SU-DHL-6 (cell line): Measurements from ENCODE around the gene MBP.

ENCODE experiments used
- H2AFZ ChIP-seq: fragments of 200-600 bp; sonication (generic); 2 replicates; pipeline ENCODE4 v1.6.1; 2014; ENCODE audit warnings: low read depth, mild to moderate bottlenecking, moderate library complexity, mixed read lengths, antibody characterized with exemption, low read length; ENCODE audit not compliant: severe bottlenecking
- H3F3A ChIP-seq: fragments of 200-600 bp; shearing (Covaris generic); 2 replicates; pipeline ENCODE4 v1.6.0; 2016; ENCODE audit warnings: antibody characterized with exemption, mild to moderate bottlenecking; ENCODE audit not compliant: insufficient read depth
- H3K27ac ChIP-seq: fragments of 200-600 bp; sonication (generic); 2 replicates; pipeline ENCODE4 v1.5.1; 2016; ENCODE audit warnings: low read depth, mild to moderate bottlenecking, low read length, moderate library complexity, mixed read lengths
- H3K27me3 ChIP-seq: fragments of 200-600 bp; sonication (generic), shearing (Covaris generic); 2 replicates; pipeline ENCODE4 v1.6.0; 2014; ENCODE audit warnings: mild to moderate bottlenecking, low read length
- H3K36me3 ChIP-seq: fragments of 200-600 bp; sonication (generic); 2 replicates; pipeline ENCODE4 v1.6.1; 2014; ENCODE audit warnings: mild to moderate bottlenecking, low read length, mixed read lengths
- H3K4me2 ChIP-seq: fragments of 300-600, 200-600 bp; shearing (Covaris generic), sonication (generic); 2 replicates; pipeline ENCODE4 v1.6.0; 2014; ENCODE audit warnings: low read length, low read depth, mild to moderate bottlenecking; ENCODE audit not compliant: poor library complexity, severe bottlenecking
- H3K4me3 ChIP-seq: fragments of 200-600 bp; sonication (generic); 2 replicates; pipeline ENCODE4 v1.5.1; 2014; ENCODE audit warnings: antibody characterized with exemption, low read length, mild to moderate bottlenecking, mixed read lengths; ENCODE audit not compliant: insufficient read depth, poor library complexity, severe bottlenecking
- H3K79me2 ChIP-seq: fragments of 200-600 bp; sonication (generic); 2 replicates; pipeline ENCODE4 v1.6.1; 2014; ENCODE audit warnings: mild to moderate bottlenecking, low read length, moderate library complexity; ENCODE audit not compliant: insufficient read depth
- H3K9ac ChIP-seq: fragments of 200-600 bp; sonication (generic); 2 replicates; pipeline ENCODE4 v1.7.0; 2014; ENCODE audit warnings: mild to moderate bottlenecking, low read length
- H3K9me2 ChIP-seq: fragments of 200-600 bp; sonication (generic); replicated peaks from 2 replicates; pipeline ENCODE4 v1.6.1; 2014; ENCODE audit warnings: low read length; ENCODE audit not compliant: insufficient read depth
- H3K9me3 ChIP-seq: fragments of 200-600 bp; sonication (generic); 2 replicates; pipeline ENCODE4 v1.6.1; 2014; ENCODE audit warnings: low read length, mixed read lengths; ENCODE audit not compliant: insufficient read depth
- H4K20me1 ChIP-seq: fragments of 200-600 bp; sonication (generic); 2 replicates; pipeline ENCODE4 v1.6.1; 2014; ENCODE audit warnings: low read depth, mild to moderate bottlenecking, antibody characterized with exemption, low read length, moderate library complexity, mixed read lengths
- CTCF ChIP-seq: fragments of 200-600 bp; sonication (generic); IDR thresholded peaks from one replicate; pipeline ENCODE4 v1.5.1; 2017; ENCODE audit warnings: antibody characterized with exemption, mild to moderate bottlenecking, low read length, moderate library complexity; ENCODE audit not compliant: insufficient read depth, poor library complexity, severe bottlenecking
- EZH2phosphoT487 ChIP-seq: fragments of 200-600 bp; sonication (generic), shearing (Covaris generic); conservative IDR thresholded peaks from 2 replicates; pipeline ENCODE4 v1.6.1; 2018; ENCODE audit warnings: mild to moderate bottlenecking, antibody characterized with exemption, low read length, moderate library complexity, mixed read lengths

Gene MBP

GRCh38 chr18:77168811-77169311 lies 36.3 kb upstream of the MBP start:
- TF ChIP-seq CTCF (no peak), EZH2phosphoT487 (no peak)
- no peaks in the 10 kb centered on the region for H3K9me3 ChIP-seq

GRCh38 chr18:77167251-77167650 lies 34.7 kb upstream of the MBP start:
- H3K4me2 ChIP-seq: no peak overlapping the region
- no peaks in the 10 kb centered on the region for H3F3A ChIP-seq
- no peaks in the 10 kb centered on the region for H4K20me1 ChIP-seq
- H3K36me3 ChIP-seq: no peaks in the 10 kb centered on the region
- no peak overlapping the region for H2AFZ ChIP-seq
- H3K27ac ChIP-seq: no peak overlapping the region
- H3K79me2 ChIP-seq: no peaks in the 10 kb centered on the region
- H3K9me3 ChIP-seq: no peaks in the 10 kb centered on the region
- no peak overlapping the region for H3K4me3 ChIP-seq
- TF ChIP-seq CTCF (no peak), EZH2phosphoT487 (no peak)
- no peak overlapping the region for H3K9ac ChIP-seq
- H3K27me3 ChIP-seq: no peaks in the 10 kb centered on the region; the same call in 1 of the 2 replicates
- no peaks in the 10 kb centered on the region for H3K9me2 ChIP-seq

More at GRCh38 chr18:77168811-77169311, 36.3 kb upstream of the MBP start:
- H3K9me2 ChIP-seq: no peaks in the 10 kb centered on the region
- H3K79me2 ChIP-seq: no peaks in the 10 kb centered on the region
- no peaks in the 10 kb centered on the region for H3K36me3 ChIP-seq
- H3K27ac ChIP-seq: no peak overlapping the region
- H3K4me2 ChIP-seq: no peak overlapping the region
- no peak overlapping the region for H2AFZ ChIP-seq
- no peaks in the 10 kb centered on the region; the same call in 1 of the 2 replicates for H3K27me3 ChIP-seq
- H3K4me3 ChIP-seq: no peak overlapping the region
- H3F3A ChIP-seq: no peaks in the 10 kb centered on the region
- H3K9ac ChIP-seq: no peak overlapping the region
- no peaks in the 10 kb centered on the region for H4K20me1 ChIP-seq

GRCh38 chr18:77166523-77166922 lies 33.9 kb upstream of the MBP start:
- Histone ChIP-seq H2AFZ (no peak overlapping the region), H3K79me2 (no peaks in the 10 kb centered on the region), H3F3A (no peaks in the 10 kb centered on the region), H4K20me1 (no peaks in the 10 kb centered on the region), H3K9ac (no peak overlapping the region), H3K36me3 (no peaks in the 10 kb centered on the region), H3K27me3 (no peaks in the 10 kb centered on the region; the same call in 1 of the 2 replicates), H3K4me2 (no peak overlapping the region), H3K4me3 (no peak overlapping the region), H3K9me2 (no peaks in the 10 kb centered on the region), H3K9me3 (no peaks in the 10 kb centered on the region), H3K27ac (no peak overlapping the region)
- TF ChIP-seq CTCF (no peak), EZH2phosphoT487 (no peak)
